ENCODE results near the gene CREB3L2.

Gene CREB3L2

GRCh38 chr7:137937202-137937560 lies 64.7 kb downstream of the CREB3L2 start:
- POLR2A ChIA-PET = no interaction called here
- CTCF ChIA-PET = interaction anchor here (1.0 kb wide), 1 partner anchor 72 kb away, joined by 3 read pairs; no protein-coding TSS in a partner anchor

GRCh38 chr7:137936509-137937201 lies 65.2 kb downstream of the CREB3L2 start:
- no peak for DNase-seq (ENCODE audit: extremely low spot score)
- POLR2A ChIA-PET = no interaction called here
- CTCF ChIA-PET = interaction anchor here (1.0 kb wide), 1 partner anchor 72 kb away, joined by 3 read pairs; no protein-coding TSS in a partner anchor
- TF ChIP-seq NFRKB (IDR thresholded peaks at IDR 0.05) = no peak
- TF ChIP-seq ELF4 (IDR thresholded peaks at IDR 0.05) = no peak
- TF ChIP-seq SUZ12 (IDR thresholded peaks at IDR 0.05) = no peak

More at GRCh38 chr7:137937202-137937560, 64.7 kb downstream of the CREB3L2 start:
- TF ChIP-seq L3MBTL2 (conservative IDR thresholded peaks at IDR 0.05) (no peak), ELF4 (IDR thresholded peaks at IDR 0.05) (no peak), LEF1 (IDR thresholded peaks at IDR 0.05; ENCODE audit: borderline replicate concordance) (no peak), SP1 (IDR thresholded peaks at IDR 0.05) (no peak), FOXM1 (IDR thresholded peaks at IDR 0.05; ENCODE audit: borderline replicate concordance) (no peak), CTBP1 (IDR thresholded peaks at IDR 0.05; ENCODE audit: borderline replicate concordance) (no peak), SUZ12 (IDR thresholded peaks at IDR 0.05) (no peak)
- no peak for DNase-seq (ENCODE audit: extremely low spot score)

DNA sequence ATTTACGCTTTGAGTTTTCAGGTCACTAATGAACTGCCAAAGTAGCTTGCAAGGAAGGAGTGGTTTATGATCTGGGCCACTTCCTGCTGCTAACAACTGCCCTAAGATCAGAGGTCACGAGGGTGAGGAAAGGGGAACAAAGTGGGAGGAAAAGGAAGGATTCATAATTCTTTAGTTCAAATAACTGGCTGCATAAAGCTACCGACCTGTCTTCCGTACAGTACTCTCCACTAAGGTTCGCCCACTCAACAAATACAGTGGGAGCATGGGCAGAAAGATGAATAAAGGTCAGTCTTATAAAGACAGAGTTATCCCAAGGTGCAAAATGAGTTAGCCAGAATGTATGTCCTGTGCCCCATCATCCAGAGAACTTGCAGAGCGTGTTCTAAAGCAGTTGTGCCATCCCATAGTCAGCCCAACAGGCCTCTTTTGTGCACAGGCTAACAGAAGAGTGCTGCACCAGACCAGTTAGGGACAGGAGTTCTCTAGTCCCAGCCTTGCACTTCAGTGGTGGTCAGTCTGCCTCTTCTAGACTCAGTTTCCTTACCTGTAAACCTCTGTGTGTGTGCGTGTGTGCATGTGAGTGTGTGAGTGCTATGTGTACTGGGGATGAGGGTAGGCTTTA lies 65.9 kb downstream of the CREB3L2 start:
- DNase-seq (ENCODE audit: extremely low spot score) = no peak
- ChIA-PET POLR2A (no interaction called here), CTCF (no interaction called here)
- TF ChIP-seq L3MBTL2 (conservative IDR thresholded peaks at IDR 0.05) (no peak), SP1 (IDR thresholded peaks at IDR 0.05) (no peak), FOXA1 (IDR thresholded peaks at IDR 0.05) (no peak), FOXM1 (IDR thresholded peaks at IDR 0.05; ENCODE audit: borderline replicate concordance) (no peak), ELF4 (IDR thresholded peaks at IDR 0.05) (no peak), SUZ12 (IDR thresholded peaks at IDR 0.05) (no peak), ZNF384 (IDR thresholded peaks at IDR 0.05) (no peak), TARDBP (IDR thresholded peaks at IDR 0.05) (no peak), LEF1 (IDR thresholded peaks at IDR 0.05; ENCODE audit: borderline replicate concordance) (no peak), FOXK2 (IDR thresholded peaks at IDR 0.05) (no peak), ARNT (IDR thresholded peaks at IDR 0.05) (no peak), HDGF (IDR thresholded peaks at IDR 0.05; ENCODE audit: borderline replicate concordance) (no peak), BHLHE40 (IDR thresholded peaks at IDR 0.05; ENCODE audit: borderline replicate concordance) (no peak), NFRKB (IDR thresholded peaks at IDR 0.05) (no peak), CTBP1 (IDR thresholded peaks at IDR 0.05; ENCODE audit: borderline replicate concordance) (no peak)
- TF ChIP-seq, protein P1, sequence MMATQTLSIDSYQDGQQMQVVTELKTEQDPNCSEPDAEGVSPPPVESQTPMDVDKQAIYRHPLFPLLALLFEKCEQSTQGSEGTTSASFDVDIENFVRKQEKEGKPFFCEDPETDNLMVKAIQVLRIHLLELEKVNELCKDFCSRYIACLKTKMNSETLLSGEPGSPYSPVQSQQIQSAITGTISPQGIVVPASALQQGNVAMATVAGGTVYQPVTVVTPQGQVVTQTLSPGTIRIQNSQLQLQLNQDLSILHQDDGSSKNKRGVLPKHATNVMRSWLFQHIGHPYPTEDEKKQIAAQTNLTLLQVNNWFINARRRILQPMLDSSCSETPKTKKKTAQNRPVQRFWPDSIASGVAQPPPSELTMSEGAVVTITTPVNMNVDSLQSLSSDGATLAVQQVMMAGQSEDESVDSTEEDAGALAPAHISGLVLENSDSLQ (IDR thresholded peaks at IDR 0.05) = no peak

GRCh38 chr7:137934941-137935883 lies 66.7 kb downstream of the CREB3L2 start:
- CTCF ChIA-PET = interaction anchor here (0.6 kb wide), 1 partner anchor 67 kb away, joined by 3 read pairs; the partner anchor contains the start of gene CREB3L2

GRCh38 chr7:137934176-137934826 lies 67.6 kb downstream of the CREB3L2 start:
- TF ChIP-seq, protein P1 (IDR thresholded peaks at IDR 0.05) = no peak
- TF ChIP-seq FOXK2 (IDR thresholded peaks at IDR 0.05) (no peak), FOXA1 (IDR thresholded peaks at IDR 0.05) (no peak), TARDBP (IDR thresholded peaks at IDR 0.05) (no peak), HDGF (IDR thresholded peaks at IDR 0.05; ENCODE audit: borderline replicate concordance) (no peak), CTBP1 (IDR thresholded peaks at IDR 0.05; ENCODE audit: borderline replicate concordance) (no peak), NFRKB (IDR thresholded peaks at IDR 0.05) (no peak), FOXM1 (IDR thresholded peaks at IDR 0.05; ENCODE audit: borderline replicate concordance) (no peak), ZNF384 (IDR thresholded peaks at IDR 0.05) (no peak), SUZ12 (IDR thresholded peaks at IDR 0.05) (no peak), L3MBTL2 (conservative IDR thresholded peaks at IDR 0.05) (no peak), BHLHE40 (IDR thresholded peaks at IDR 0.05; ENCODE audit: borderline replicate concordance) (no peak), SP1 (IDR thresholded peaks at IDR 0.05) (no peak), LEF1 (IDR thresholded peaks at IDR 0.05; ENCODE audit: borderline replicate concordance) (no peak), ARNT (IDR thresholded peaks at IDR 0.05) (no peak), ELF4 (IDR thresholded peaks at IDR 0.05) (no peak)
- no peak for DNase-seq (ENCODE audit: extremely low spot score)
- ChIA-PET CTCF (interaction anchor here (0.6 kb wide), 1 partner anchor 68 kb away, joined by 3 read pairs; the partner anchor contains the start of gene CREB3L2), POLR2A (no interaction called here)

More at GRCh38 chr7:137934941-137935883, 66.7 kb downstream of the CREB3L2 start:
- no peak for DNase-seq (ENCODE audit: extremely low spot score)
- POLR2A ChIA-PET = no interaction called here
- TF ChIP-seq TARDBP (IDR thresholded peaks at IDR 0.05) (no peak), LEF1 (IDR thresholded peaks at IDR 0.05; ENCODE audit: borderline replicate concordance) (no peak), FOXM1 (IDR thresholded peaks at IDR 0.05; ENCODE audit: borderline replicate concordance) (no peak), BHLHE40 (IDR thresholded peaks at IDR 0.05; ENCODE audit: borderline replicate concordance) (no peak), L3MBTL2 (conservative IDR thresholded peaks at IDR 0.05) (no peak), FOXK2 (IDR thresholded peaks at IDR 0.05) (no peak), NFRKB (IDR thresholded peaks at IDR 0.05) (no peak), SUZ12 (IDR thresholded peaks at IDR 0.05) (no peak), HDGF (IDR thresholded peaks at IDR 0.05; ENCODE audit: borderline replicate concordance) (no peak), SP1 (IDR thresholded peaks at IDR 0.05) (no peak), ARNT (IDR thresholded peaks at IDR 0.05) (no peak), ELF4 (IDR thresholded peaks at IDR 0.05) (no peak), ZNF384 (IDR thresholded peaks at IDR 0.05) (no peak)
- TF ChIP-seq, protein P1 (IDR thresholded peaks at IDR 0.05) = no peak

All from HEK293T (cell line).